Stimulated activated CD8-positive, alpha-beta memory T cell treated with anti-CD3 and anti-CD28 coated beads, Interleukin-12 subunit alpha, Interleukin-12 subunit beta, amount 100 ng/mL, for 4 hours (primary cell): ENCODE measurements around the gene CMTM8.

Source experiments
- DNase-seq: peaks from one replicate; pipeline ENCODE4 v3.0.0-alpha.2; 2020; ENCODE audit warnings: low read depth

The CMTM8 gene

GRCh38 chr3:32410367-32411246 is 172.1 kb downstream of the CMTM8 start:
- DNase-seq = no peak

DNA sequence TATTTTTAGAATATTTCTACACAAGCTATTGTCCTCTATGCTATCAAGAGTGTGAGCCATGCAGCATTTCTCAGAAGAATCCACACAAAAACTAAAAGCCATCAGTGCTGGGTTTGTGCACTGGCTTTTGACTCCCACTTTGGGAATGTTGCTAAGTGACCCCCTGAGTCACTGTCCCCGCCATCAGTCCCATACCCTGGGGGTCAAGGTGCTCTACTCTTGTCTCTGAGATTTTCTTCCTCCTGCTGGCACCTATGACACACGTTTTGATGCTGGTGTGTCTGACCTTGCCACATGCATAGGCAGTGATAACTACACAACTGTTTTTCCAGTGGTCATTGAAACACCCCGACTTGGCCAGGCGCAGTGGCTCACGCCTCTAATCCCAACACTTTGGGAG is 173.0 kb downstream of the CMTM8 start:
- DNase-seq = no peak

DNA sequence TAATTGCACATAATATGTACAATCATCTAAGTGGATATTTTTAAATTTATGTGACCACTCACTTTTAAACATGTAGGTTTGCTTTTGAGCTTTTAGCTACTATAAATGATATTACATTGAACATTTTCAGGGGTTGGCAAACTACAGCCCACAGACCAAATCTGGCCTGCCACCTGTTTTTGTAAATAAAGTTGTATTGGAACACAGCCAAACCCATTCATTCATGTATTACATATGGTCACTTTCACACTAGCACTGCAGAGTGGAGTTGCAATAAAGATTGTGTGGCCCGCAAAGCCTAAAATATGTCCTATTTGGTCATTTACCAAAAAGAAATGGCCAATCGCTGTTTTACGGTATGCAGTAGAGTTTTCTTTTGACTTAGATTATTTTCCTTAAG is 174.4 kb downstream of the CMTM8 start:
- DNase-seq = no peak

DNA sequence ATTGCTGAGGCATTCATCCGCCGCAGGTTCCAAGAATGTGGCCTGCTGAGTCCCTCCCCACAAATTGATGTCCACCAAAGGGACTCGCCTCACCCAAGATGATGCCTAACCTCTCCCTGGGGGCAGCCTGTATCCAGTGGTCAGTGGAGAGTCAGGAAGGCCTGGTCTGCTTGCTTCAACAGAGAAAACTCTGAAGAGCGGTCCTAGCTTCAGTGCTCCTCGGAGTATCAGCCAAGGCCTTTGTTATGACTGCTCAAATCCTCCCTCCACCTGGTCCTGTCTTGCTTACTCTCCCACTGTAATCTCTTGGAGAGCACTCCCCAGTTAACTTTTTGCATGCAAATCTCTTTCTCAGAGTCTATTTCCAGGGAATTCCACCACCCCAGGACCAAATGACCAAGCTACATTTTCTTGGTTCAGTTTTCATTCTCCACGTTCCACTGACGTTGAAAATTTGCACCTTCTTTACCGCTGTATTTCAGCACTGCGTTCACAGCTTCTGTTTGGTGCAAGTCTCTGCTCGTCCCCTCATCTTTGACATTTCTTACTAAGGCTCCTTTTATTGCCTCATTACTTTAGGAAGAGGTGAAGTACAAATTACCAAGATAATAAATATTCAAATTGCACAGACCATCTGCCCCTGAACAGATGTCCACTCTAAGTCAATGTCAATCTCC is 175.5 kb downstream of the CMTM8 start:
- DNase-seq = no peak

DNA sequence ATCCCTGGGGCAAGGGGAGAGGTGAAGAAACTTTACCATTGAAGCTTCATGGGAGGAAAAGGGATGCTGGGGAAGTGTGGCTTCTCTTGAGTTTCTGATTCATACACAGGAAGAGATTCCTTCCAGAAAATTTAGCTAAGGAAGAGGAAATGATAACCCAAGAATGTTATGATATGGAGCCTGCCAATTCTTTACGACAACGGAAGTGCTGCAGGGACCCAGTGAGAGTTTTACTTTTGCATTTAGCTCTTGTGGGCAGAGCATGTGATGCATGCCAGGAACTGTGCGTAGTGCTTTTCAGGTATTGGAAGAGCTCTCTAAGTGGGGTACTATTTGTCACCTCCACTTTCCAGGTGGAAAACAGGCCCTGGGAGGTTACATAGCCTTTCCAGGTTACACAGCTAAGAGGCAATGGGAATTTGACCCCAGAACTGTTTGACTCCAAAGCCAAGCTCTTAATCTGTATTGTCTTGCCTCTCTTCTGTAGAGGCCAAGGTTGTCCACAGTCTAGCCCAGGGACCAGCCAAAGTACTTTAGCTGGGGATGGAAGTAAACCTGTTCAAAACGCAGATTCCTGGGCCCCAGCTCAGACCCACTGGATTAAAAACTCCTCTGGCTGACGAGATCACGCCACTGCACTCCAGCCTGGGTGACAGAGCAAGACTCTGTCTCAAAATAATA is 176.2 kb downstream of the CMTM8 start:
- no peak for DNase-seq

DNA sequence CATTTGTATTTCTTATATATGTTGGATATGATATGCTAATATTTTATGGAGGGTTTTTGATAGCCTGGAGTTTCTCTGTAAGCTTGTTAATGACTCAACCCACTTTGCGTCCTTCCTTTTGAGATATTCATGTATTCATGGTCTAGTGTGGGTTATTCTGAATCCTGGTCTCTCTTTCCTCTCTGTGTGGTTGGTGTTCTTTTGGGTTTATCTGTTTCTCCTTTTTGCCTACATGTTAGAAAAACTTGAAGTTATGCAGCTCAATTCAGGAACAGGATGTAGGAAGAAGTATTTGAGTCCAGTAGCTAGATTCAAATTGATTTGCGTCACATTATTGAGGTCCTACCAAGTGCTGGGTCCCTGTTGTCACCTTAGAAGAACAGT is 181.3 kb downstream of the CMTM8 start:
- DNase-seq = no peak
